Stimulated activated naive B cell treated with anti-CD40 and anti-IgM and Interleukin-4, amounts not matched to agents 10 μg/mL and 1 μg/mL and 100 μg/mL, for 72 hours (primary cell): Measurements from ENCODE around the gene OBSCN.
"Not testable (repeated sequence)": the region's sequence is repeated elsewhere in the genome, so short reads cannot be mapped to it uniquely, and the experiment has no call there.

ENCODE experiments used
- ATAC-seq, 2 donors: fragments of 150-1000 bp; cut with Tn5 transposase; replicated peaks; 2 replicates each; pipeline ENCODE4 v1.10.0; 2021; ENCODE audit warnings: moderate library complexity in 1 of 2
- DNase-seq: peaks from one replicate; pipeline ENCODE4 v3.0.0; 2021
- H3K27ac Mint-ChIP-seq: one replicate; pipeline ENCODE4 v1.8.0; 2022; ENCODE audit warnings: mild to moderate bottlenecking, mixed read lengths
- H3K27me3 Mint-ChIP-seq, 2 donors: one replicate each; pipeline ENCODE4 v1.8.0; 2022; ENCODE audit warnings: mixed read lengths in 2 of 2
- H3K36me3 Mint-ChIP-seq, 2 donors: one replicate each; pipeline ENCODE4 v1.8.0; 2022; ENCODE audit warnings: mixed read lengths in 2 of 2, mild to moderate bottlenecking in 1 of 2
- H3K4me1 Mint-ChIP-seq, 2 donors: one replicate each; pipeline ENCODE4 v1.8.0; 2022; ENCODE audit warnings: mixed read lengths in 2 of 2, mild to moderate bottlenecking in 1 of 2
- H3K4me3 Mint-ChIP-seq, 2 donors: one replicate each; pipeline ENCODE4 v1.8.0; 2022; ENCODE audit warnings: mild to moderate bottlenecking in 2 of 2, mixed read lengths in 2 of 2, moderate library complexity in 1 of 2
- H3K9me3 Mint-ChIP-seq, 2 donors: one replicate each; pipeline ENCODE4 v1.8.0; 2022; ENCODE audit warnings: mixed read lengths in 2 of 2, mild to moderate bottlenecking in 1 of 2

OBSCN gene

GRCh38 chr1:228218513-228219244 lies 10.8 kb downstream of the OBSCN start:
- H3K4me1 Mint-ChIP-seq: no peaks in the 10 kb centered on the region
- DNase-seq (no peak), ATAC-seq (no peak)
- H3K36me3 Mint-ChIP-seq: peaks cover 11 to 33% of the 10 kb centered on the region in 2 donors
- peak overlapping the region; percentile 25 for H3K27ac Mint-ChIP-seq
- H3K9me3 Mint-ChIP-seq: no peaks in the 10 kb centered on the region
- no peak overlapping the region for H3K4me3 Mint-ChIP-seq
- no peaks in the 10 kb centered on the region for H3K27me3 Mint-ChIP-seq

- H3K36me3 Mint-ChIP-seq: peaks cover 17 to 40% of the 10 kb centered on the region in 2 donors
- H3K27me3 Mint-ChIP-seq: no peaks in the 10 kb centered on the region
- H3K4me1 Mint-ChIP-seq: no peaks in the 10 kb centered on the region
- H3K27ac Mint-ChIP-seq: no peak overlapping the region
- ATAC-seq (no peak), DNase-seq (no peak)
- no peak overlapping the region for H3K4me3 Mint-ChIP-seq
- peaks cover 2% of the 10 kb centered on the region in 2 donors for H3K9me3 Mint-ChIP-seq
These were observed 11.6 kb downstream of the OBSCN start for GRCh38 chr1:228219245-228219961.

GRCh38 chr1:228219962-228220780 lies 12.3 kb downstream of the OBSCN start:
- DNase-seq: no peak
- no peak overlapping the region for H3K4me3 Mint-ChIP-seq
- no peaks in the 10 kb centered on the region for H3K4me1 Mint-ChIP-seq
- H3K9me3 Mint-ChIP-seq: peaks cover 3 to 7% of the 10 kb centered on the region in 2 donors
- peaks cover 24 to 48% of the 10 kb centered on the region in 2 donors for H3K36me3 Mint-ChIP-seq
- H3K27me3 Mint-ChIP-seq: no peaks in the 10 kb centered on the region
- H3K27ac Mint-ChIP-seq: no peak overlapping the region
- ATAC-seq: no peak

GRCh38 chr1:228221097-228221496 lies 13.3 kb downstream of the OBSCN start:
- H3K36me3 Mint-ChIP-seq: peaks cover 32 to 57% of the 10 kb centered on the region in 2 donors
- DNase-seq, H3K4me1 Mint-ChIP-seq, H3K4me3 Mint-ChIP-seq, H3K9me3 Mint-ChIP-seq, H3K27me3 Mint-ChIP-seq, ATAC-seq, H3K27ac Mint-ChIP-seq: not testable (repeated sequence)

- H3K9me3 Mint-ChIP-seq: peaks cover 3 to 7% of the 10 kb centered on the region in 2 donors
- H3K36me3 Mint-ChIP-seq: peaks cover 32 to 64% of the 10 kb centered on the region in 2 donors
- H3K27ac Mint-ChIP-seq: no peak overlapping the region
- no peaks in the 10 kb centered on the region for H3K4me1 Mint-ChIP-seq
- no peak overlapping the region for H3K4me3 Mint-ChIP-seq
- no peak for ATAC-seq
- H3K27me3 Mint-ChIP-seq: no peaks in the 10 kb centered on the region
- no peak for DNase-seq
These were observed 14.7 kb downstream of the OBSCN start for GRCh38 chr1:228222548-228222947.

- no peak for ATAC-seq
- no peak overlapping the region for H3K27ac Mint-ChIP-seq
- H3K36me3 Mint-ChIP-seq: peaks cover 30 to 59% of the 10 kb centered on the region in 2 donors
- no peak for DNase-seq
- no peak overlapping the region for H3K4me3 Mint-ChIP-seq
- no peaks in the 10 kb centered on the region for H3K27me3 Mint-ChIP-seq
- H3K4me1 Mint-ChIP-seq: peaks cover 0 to 3% of the 10 kb centered on the region in 2 donors
- H3K9me3 Mint-ChIP-seq: peaks cover 3 to 7% of the 10 kb centered on the region in 2 donors
These were observed 16.6 kb downstream of the OBSCN start for GRCh38 chr1:228224198-228225164.

GRCh38 chr1:228225165-228225710 lies 17.4 kb downstream of the OBSCN start:
- no peak overlapping the region for H3K27ac Mint-ChIP-seq
- H3K36me3 Mint-ChIP-seq: peaks cover 28 to 57% of the 10 kb centered on the region in 2 donors
- DNase-seq (no peak), ATAC-seq (no peak)
- H3K4me1 Mint-ChIP-seq: peaks cover 0 to 3% of the 10 kb centered on the region in 2 donors
- no peaks in the 10 kb centered on the region for H3K27me3 Mint-ChIP-seq
- H3K4me3 Mint-ChIP-seq: no peak overlapping the region
- H3K9me3 Mint-ChIP-seq: peaks cover 3 to 7% of the 10 kb centered on the region in 2 donors

GRCh38 chr1:228225740-228226139 lies 17.9 kb downstream of the OBSCN start:
- H3K27me3 Mint-ChIP-seq: no peaks in the 10 kb centered on the region
- H3K4me3 Mint-ChIP-seq: no peak overlapping the region
- peaks cover 3 to 7% of the 10 kb centered on the region in 2 donors for H3K9me3 Mint-ChIP-seq
- ATAC-seq (no peak), DNase-seq (no peak)
- peaks cover 28 to 56% of the 10 kb centered on the region in 2 donors for H3K36me3 Mint-ChIP-seq
- no peak overlapping the region for H3K27ac Mint-ChIP-seq
- H3K4me1 Mint-ChIP-seq: peaks cover 0 to 3% of the 10 kb centered on the region in 2 donors

GRCh38 chr1:228226141-228226874 lies 18.5 kb downstream of the OBSCN start:
- no peak overlapping the region for H3K27ac Mint-ChIP-seq
- DNase-seq (no peak), ATAC-seq (no peak)
- H3K9me3 Mint-ChIP-seq: peaks cover 3 to 7% of the 10 kb centered on the region in 2 donors
- H3K4me1 Mint-ChIP-seq: peaks cover 0 to 3% of the 10 kb centered on the region in 2 donors
- H3K36me3 Mint-ChIP-seq: peaks cover 27 to 56% of the 10 kb centered on the region in 2 donors
- no peaks in the 10 kb centered on the region for H3K27me3 Mint-ChIP-seq
- H3K4me3 Mint-ChIP-seq: no peak overlapping the region

GRCh38 chr1:228226956-228227791 lies 19.3 kb downstream of the OBSCN start:
- DNase-seq: no peak
- no peak overlapping the region for H3K27ac Mint-ChIP-seq
- H3K36me3 Mint-ChIP-seq: peaks cover 33 to 59% of the 10 kb centered on the region in 2 donors

GRCh38 chr1:228228147-228228546 lies 20.3 kb downstream of the OBSCN start:
- not testable (repeated sequence) for DNase-seq, H3K27ac Mint-ChIP-seq, H3K4me1 Mint-ChIP-seq, H3K4me3 Mint-ChIP-seq, H3K27me3 Mint-ChIP-seq, ATAC-seq
- peaks cover 11 to 12% of the 10 kb centered on the region in 2 donors for H3K9me3 Mint-ChIP-seq
- peaks cover 40 to 60% of the 10 kb centered on the region in 2 donors for H3K36me3 Mint-ChIP-seq

More at GRCh38 chr1:228226956-228227791, 19.3 kb downstream of the OBSCN start:
- peaks cover 6 to 7% of the 10 kb centered on the region in 2 donors for H3K9me3 Mint-ChIP-seq
- no peaks in the 10 kb centered on the region for H3K27me3 Mint-ChIP-seq
- no peak overlapping the region for H3K4me3 Mint-ChIP-seq
- H3K4me1 Mint-ChIP-seq: peaks cover 0 to 3% of the 10 kb centered on the region in 2 donors
- no peak for ATAC-seq

GRCh38 chr1:228228601-228229074 lies 20.8 kb downstream of the OBSCN start:
- Mint-ChIP-seq H3K27me3 (no peaks in the 10 kb centered on the region), H3K9me3 (peaks cover 14 to 16% of the 10 kb centered on the region in 2 donors), H3K27ac (no peak overlapping the region), H3K4me3 (no peak overlapping the region), H3K4me1 (peaks cover 0 to 3% of the 10 kb centered on the region in 2 donors), H3K36me3 (peaks cover 43 to 62% of the 10 kb centered on the region in 2 donors)
- ATAC-seq (no peak), DNase-seq (no peak)
